NK-92 (cell line): ENCODE results near the gene SIGMAR1.

Experiments used
- DNase-seq: peaks from one replicate; lab custom pipeline; 2025; ENCODE audit not compliant: unreplicated experiment; lab: John Stamatoyannopoulos, UW

Gene SIGMAR1

GRCh38 chr9:34633166-34633565, 4.4 kb downstream of the SIGMAR1 start:
- no peak for DNase-seq

- no peak for DNase-seq
Observed at GRCh38 chr9:34630402-34631154, 7.0 kb downstream of the SIGMAR1 start.

GRCh38 chr9:34629491-34629808, 8.1 kb downstream of the SIGMAR1 start:
- DNase-seq, result no peak

GRCh38 chr9:34628656-34629490, 8.7 kb downstream of the SIGMAR1 start, which contains the start of gene ARID3C:
Gene ARID3C (minus strand): TSS chr9:34629066. CDS start chr9:34628014, 1,052 bp downstream.
- no peak for DNase-seq

- DNase-seq, result no peak
Observed at GRCh38 chr9:34627716-34628655, 9.6 kb downstream of the SIGMAR1 start.

- no peak for DNase-seq
Observed at GRCh38 chr9:34625186-34625486, 12.5 kb downstream of the SIGMAR1 start.

- DNase-seq, result no peak
Observed at GRCh38 chr9:34624475-34625185, 13.0 kb downstream of the SIGMAR1 start.

- no peak for DNase-seq
Observed at GRCh38 chr9:34623374-34624235, 14.0 kb downstream of the SIGMAR1 start.

GRCh38 chr9:34620061-34620994, 17.3 kb downstream of the SIGMAR1 start, which contains the start of gene DCTN3:
Gene DCTN3 (minus strand): TSS chr9:34620495. CDS start chr9:34620464, 31 bp downstream.
- peak; percentile 70 for DNase-seq

- DNase-seq, result no peak
Observed at GRCh38 chr9:34615132-34615531, 22.5 kb downstream of the SIGMAR1 start.

- DNase-seq, result no peak
Observed at GRCh38 chr9:34612788-34613390, 24.7 kb downstream of the SIGMAR1 start.

- no peak for DNase-seq
Observed at GRCh38 chr9:34611811-34612787, 25.5 kb downstream of the SIGMAR1 start, which contains the start of gene RPP25L. Gene RPP25L (minus strand): TSS chr9:34612097. CDS start chr9:34611296, 801 bp downstream.

- no peak for DNase-seq
Observed at GRCh38 chr9:34611251-34611810, 26.3 kb downstream of the SIGMAR1 start.

- DNase-seq, result no peak
Observed at GRCh38 chr9:34610434-34611206, 27.0 kb downstream of the SIGMAR1 start.

GRCh38 chr9:34607331-34607730, 30.3 kb downstream of the SIGMAR1 start:
- no peak for DNase-seq

- no peak for DNase-seq
Observed at GRCh38 chr9:34606905-34607304, 30.7 kb downstream of the SIGMAR1 start.
